HepG2 (cell line): ENCODE data around the gene TAF12. TPM values are rescaled to one million over a fixed set of nuclear protein-coding genes. Genes with fewer than 3 reads are reported as not detected.

Source experiments
- ATAC-seq: fragments of 200-7000 bp; cut with Tn5 transposase; 3 replicates; pipeline ENCODE4 v1.9.1; 2020; ENCODE audit warnings: mild to moderate bottlenecking, moderate library complexity
- BruUV-seq: library from RNA; stranded (reverse); fragments of 400-500 nt; replicated peaks from 2 replicates; lab custom pipeline; 2021; lab: Mats Ljungman, UMichigan
- CTCF ChIA-PET: fragments of 300-600 bp; formaldehyde crosslinking; extraction: SDS; loops from one replicate; lab custom pipeline; 2021; ENCODE audit warnings: low total read pairs, inconsistent platforms, low intra/inter-chr PET ratio; lab: Yijun Ruan, JAX
- POLR2A ChIA-PET: fragments of 350-600 bp; sonication (Branson Sonifier 250); formaldehyde crosslinking; loops from one replicate; lab custom pipeline; 2020; ENCODE audit warnings: antibody characterized with exemption, inconsistent platforms; lab: Yijun Ruan, JAX
- DNase-seq: peaks from one replicate; pipeline ENCODE4 v3.0.0-alpha.2; 2015; ENCODE audit warnings: low spot score
- FAIRE-seq: peaks from 3 replicates; lab custom pipeline; 2011; peaks lifted over from hg19 to GRCh38; lab: Jason Lieb, UNC
- H2AFZ ChIP-seq: one replicate; pipeline ENCODE4 v1.6.1; 2011; ENCODE audit warnings: low read length, inconsistent platforms
- H3K27ac ChIP-seq: fragments of 300-600 bp; 3 replicates; pipeline ENCODE4 v1.8.0; 2011; ENCODE audit warnings: mixed run types, mild to moderate bottlenecking, mixed read lengths, low read length, inconsistent platforms; ENCODE audit not compliant: insufficient read depth; ENCODE audit errors: extremely low read length
- H3K27me3 ChIP-seq, 2 experiments: fragments of 200-600 bp in 1 of 2; 2 replicates in 1 of 2; 3 replicates in 1 of 2; pipeline versions ENCODE4 v1.6.0 to v1.8.0; 2011; ENCODE audit warnings: low read length in 2 of 2, mild to moderate bottlenecking in 2 of 2, moderate library complexity in 2 of 2, inconsistent platforms in 1 of 2; ENCODE audit not compliant: insufficient read depth in 2 of 2, control insufficient read depth in 1 of 2
- H3K36me3 ChIP-seq, 2 experiments: fragments of 200-600 bp in 1 of 2; replicated peaks in 1 of 2; 2 replicates in 1 of 2; 3 replicates in 1 of 2; pipeline versions ENCODE4 v1.5.1 to v1.8.0; 2011; ENCODE audit warnings: low read length in 2 of 2, inconsistent platforms in 1 of 2; ENCODE audit not compliant: insufficient read depth in 2 of 2, control insufficient read depth in 1 of 2
- H3K4me1 ChIP-seq: 2 replicates; pipeline ENCODE4 v1.5.1; 2012; ENCODE audit warnings: low read length, inconsistent platforms; ENCODE audit not compliant: insufficient read depth
- H3K4me2 ChIP-seq: 2 replicates; pipeline ENCODE4 v1.6.0; 2011; ENCODE audit warnings: low read depth, low read length, inconsistent platforms
- H3K4me3 ChIP-seq, 3 experiments: fragments of 200-600 bp in 1 of 3; sonication (generic), shearing (Covaris generic) in 1 of 3; replicated peaks in 1 of 3; 2 replicates each; pipeline ENCODE4 v1.5.1; 2011 to 2016; ENCODE audit warnings: low read length in 3 of 3, inconsistent platforms in 2 of 3, low read depth in 2 of 3, mild to moderate bottlenecking in 2 of 3, control low read depth in 1 of 3, mixed read lengths in 1 of 3; ENCODE audit not compliant: insufficient read depth in 1 of 3
- H3K79me2 ChIP-seq: one replicate; pipeline ENCODE4 v1.6.1; 2011; ENCODE audit warnings: low read length, inconsistent platforms; ENCODE audit not compliant: insufficient read depth
- H3K9ac ChIP-seq: 2 replicates; pipeline ENCODE4 v1.6.0; 2011; ENCODE audit warnings: mild to moderate bottlenecking, low read depth, low read length, inconsistent platforms; ENCODE audit not compliant: insufficient read depth
- H3K9me3 ChIP-seq: 2 replicates; pipeline ENCODE4 v1.5.1; 2012; ENCODE audit warnings: mild to moderate bottlenecking, low read length
- H4K20me1 ChIP-seq: 2 replicates; pipeline ENCODE4 v1.6.0; 2011; ENCODE audit warnings: inconsistent platforms, mild to moderate bottlenecking, low read length, moderate library complexity; ENCODE audit not compliant: insufficient read depth
- ERF ChIP-seq: IDR thresholded peaks from 2 replicates; pipeline ENCODE4 v1.6.1; 2018; ENCODE audit warnings: missing biosample characterization, missing genetic modification reagents
- FOXO1 ChIP-seq: sonication (generic); formaldehyde crosslinking; IDR thresholded peaks from 2 replicates; pipeline ENCODE4 v1.4.0; 2020; ENCODE audit warnings: missing genetic modification reagents
- JARID2 ChIP-seq: sonication (generic); formaldehyde crosslinking; IDR thresholded peaks from 2 replicates; pipeline ENCODE4 v1.8.1; 2023; ENCODE audit warnings: missing genetic modification reagents, inconsistent platforms; ENCODE audit not compliant: insufficient replicate concordance
- MZF1 ChIP-seq: sonication (generic); formaldehyde crosslinking; IDR thresholded peaks from 2 replicates; pipeline ENCODE4 v1.8.1; 2023; ENCODE audit warnings: mild to moderate bottlenecking, missing genetic modification reagents, borderline replicate concordance
- NFE2 ChIP-seq: sonication (generic); formaldehyde crosslinking; IDR thresholded peaks from 2 replicates; pipeline ENCODE4 v1.4.0; 2020; ENCODE audit warnings: missing genetic modification reagents
- RCOR2 ChIP-seq: IDR thresholded peaks from 2 replicates; pipeline ENCODE4 v1.6.1; 2016; ENCODE audit warnings: missing biosample characterization, missing genetic modification reagents
- SMAD9 ChIP-seq: sonication (generic); formaldehyde crosslinking; IDR thresholded peaks from 2 replicates; pipeline ENCODE4 v1.5.1; 2020; ENCODE audit warnings: mild to moderate bottlenecking, missing genetic modification reagents
- SNAPC4 ChIP-seq: sonication (generic); formaldehyde crosslinking; IDR thresholded peaks from 2 replicates; pipeline ENCODE4 v1.4.0; 2020; ENCODE audit warnings: mild to moderate bottlenecking, missing genetic modification reagents
- SYNCRIP ChIP-seq: fragments of 200-400 bp; formaldehyde crosslinking; IDR thresholded peaks from 2 replicates; pipeline ENCODE4 v1.6.1; 2018; ENCODE audit warnings: mild to moderate bottlenecking, low read depth, low read length; ENCODE audit not compliant: insufficient read depth
- ZGPAT ChIP-seq: IDR thresholded peaks from 2 replicates; pipeline ENCODE4 v1.6.1; 2016; ENCODE audit warnings: mild to moderate bottlenecking
- ZNF468 ChIP-seq: sonication (generic); formaldehyde crosslinking; IDR thresholded peaks from 2 replicates; pipeline ENCODE4 v1.8.0; 2022; ENCODE audit warnings: mild to moderate bottlenecking, moderate library complexity, missing genetic modification reagents
- ZNF512B ChIP-seq: sonication (generic); formaldehyde crosslinking; IDR thresholded peaks from 2 replicates; pipeline ENCODE4 v1.5.1; 2020; ENCODE audit warnings: missing genetic modification reagents, mild to moderate bottlenecking, borderline replicate concordance
- ZNF720 ChIP-seq: sonication (generic); formaldehyde crosslinking; IDR thresholded peaks from 2 replicates; pipeline ENCODE4 v1.4.0; 2020; ENCODE audit warnings: missing genetic modification reagents
- WGBS: methylation state at CpG from one replicate; pipeline ENCODE4 v1.1.6; 2017; ENCODE audit warnings: low lambda C conversion rate; 5-methylcytosine and 5-hydroxymethylcytosine counted together
- in situ Hi-C: cut with HindIII; loops from 2 replicates; pipeline ENCODE4 v1.10.0; 2017; ENCODE audit warnings: low pct_unique_long_range_greater_than_20kb; ENCODE audit not compliant: extremely low pct_ligation_motif_present
- intact Hi-C: fragments of 100-400 bp; cut with micrococcal nuclease; formaldehyde crosslinking; loops from one replicate; pipeline ENCODE4 v1.10.0; 2022; ENCODE audit not compliant: unreplicated experiment
- polyA plus RNA-seq, 8 experiments: library from polyadenylated mRNA; depleted of rRNA in 3 of 8; stranded (reverse) in 7 of 8; unstranded in 1 of 8; fragments of >200 nt; fragmentation: Illumina TruSeq in 4 of 8; extraction: Trizol in 4 of 8; gene quantifications; 2 replicates each; pipeline versions ENCODE4 v1.2.1 to v1.2.3, GENCODE V29; 2011 to 2016; ENCODE audit warnings: low read depth in 4 of 8, missing spikeins in 1 of 8, mixed read lengths in 1 of 8; ENCODE audit not compliant: insufficient read depth in 1 of 8
- total RNA-seq, 5 experiments: library from RNA; depleted of rRNA; stranded (reverse); fragments of >200 nt; fragmentation: Illumina TruSeq; extraction: Trizol; gene quantifications; 2 replicates each; pipeline ENCODE4 v1.2.3, GENCODE V29; 2016; ENCODE audit warnings: low read depth in 1 of 5
- TF ChIP-seq, protein P1 (sequence below): sonication (generic); formaldehyde crosslinking; IDR thresholded peaks from 2 replicates; pipeline ENCODE4 v1.5.0; 2020; ENCODE audit warnings: missing genetic modification reagents

The TAF12 gene
- total and polyA plus RNA-seq, 2 of the 13 experiments (the other 11 are each of a cell fraction or from before 2014, with no cell fraction given) = 16.3 to 17.1 TPM

DNA sequence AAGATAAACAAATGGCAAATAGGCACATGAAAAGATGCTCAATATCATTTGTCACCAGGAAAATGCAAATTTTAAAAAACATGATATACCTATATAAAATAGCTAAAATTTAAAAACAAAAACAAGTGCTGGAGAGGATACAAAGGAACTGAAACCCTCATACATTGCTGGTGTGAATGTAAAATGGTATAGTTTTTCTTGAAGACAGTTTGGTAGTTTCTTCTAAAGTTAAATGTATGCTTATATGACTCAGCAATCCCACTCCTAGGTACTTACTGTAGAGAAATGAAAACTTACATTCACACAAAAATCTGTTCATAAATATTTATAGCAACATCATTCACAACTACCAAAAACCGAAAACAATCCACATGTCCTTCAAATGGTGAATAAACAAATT, 11.2 kb downstream of the TAF12 start:
- in situ Hi-C loops = no loop called here
- H2AFZ ChIP-seq = no peak overlapping the region
- no peak overlapping the region for H3K27ac ChIP-seq
- no peaks in the 10 kb centered on the region for H3K36me3 ChIP-seq
- no peak overlapping the region for H3K9ac ChIP-seq
- WGBS = 95% methylated on average over 1 of the region's 1 CpG
- no peak for ATAC-seq
- H4K20me1 ChIP-seq = no peaks in the 10 kb centered on the region
- FAIRE-seq = no peak
- no peaks in the 10 kb centered on the region for H3K9me3 ChIP-seq
- intact Hi-C loops = no loop called here
- H3K79me2 ChIP-seq = no peaks in the 10 kb centered on the region
- ChIA-PET CTCF (no interaction called here), POLR2A (interaction anchor here (1.2 kb wide), 1 partner anchor 12 kb away, joined by 5 read pairs; the partner anchor contains the start of gene TAF12)
- no TSS peak for BruUV-seq
- no peak overlapping the region for H3K4me2 ChIP-seq
- H3K27me3 ChIP-seq = no peaks in the 10 kb centered on the region
- DNase-seq = no peak
- H3K4me1 ChIP-seq = peaks cover 11% of the 10 kb centered on the region
- H3K4me3 ChIP-seq = no peak overlapping the region
- TF ChIP-seq SNAPC4 (CRISPR knock-in tag) = no peak
- no peak for TF ChIP-seq ERF
- no peak for TF ChIP-seq FOXO1
- TF ChIP-seq RCOR2 = no peak
- TF ChIP-seq SMAD9 (CRISPR knock-in tag) = no peak
- TF ChIP-seq ZNF720 = no peak
- TF ChIP-seq, protein P1, sequence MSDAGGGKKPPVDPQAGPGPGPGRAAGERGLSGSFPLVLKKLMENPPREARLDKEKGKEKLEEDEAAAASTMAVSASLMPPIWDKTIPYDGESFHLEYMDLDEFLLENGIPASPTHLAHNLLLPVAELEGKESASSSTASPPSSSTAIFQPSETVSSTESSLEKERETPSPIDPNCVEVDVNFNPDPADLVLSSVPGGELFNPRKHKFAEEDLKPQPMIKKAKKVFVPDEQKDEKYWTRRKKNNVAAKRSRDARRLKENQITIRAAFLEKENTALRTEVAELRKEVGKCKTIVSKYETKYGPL (CRISPR knock-in tag) = no peak
- TF ChIP-seq MZF1 = no peak
- TF ChIP-seq JARID2 (CRISPR knock-in tag) = no peak
- no peak for TF ChIP-seq SYNCRIP
- no peak for TF ChIP-seq NFE2 (CRISPR knock-in tag)
- no peak for TF ChIP-seq ZNF512B
- TF ChIP-seq ZNF468 (CRISPR knock-in tag) = no peak
- TF ChIP-seq ZGPAT = no peak
